ENCODE results near the gene RBCK1. TPM values are rescaled to one million over a fixed set of nuclear protein-coding genes. Genes with fewer than 3 reads are reported as not detected.

Gene RBCK1
- total and polyA plus RNA-seq, 10 of the 15 experiments (the other 5 are each of a cell fraction or from before 2014, with no cell fraction given) = 14.1 to 99.7 (median 76.0) TPM

DNA sequence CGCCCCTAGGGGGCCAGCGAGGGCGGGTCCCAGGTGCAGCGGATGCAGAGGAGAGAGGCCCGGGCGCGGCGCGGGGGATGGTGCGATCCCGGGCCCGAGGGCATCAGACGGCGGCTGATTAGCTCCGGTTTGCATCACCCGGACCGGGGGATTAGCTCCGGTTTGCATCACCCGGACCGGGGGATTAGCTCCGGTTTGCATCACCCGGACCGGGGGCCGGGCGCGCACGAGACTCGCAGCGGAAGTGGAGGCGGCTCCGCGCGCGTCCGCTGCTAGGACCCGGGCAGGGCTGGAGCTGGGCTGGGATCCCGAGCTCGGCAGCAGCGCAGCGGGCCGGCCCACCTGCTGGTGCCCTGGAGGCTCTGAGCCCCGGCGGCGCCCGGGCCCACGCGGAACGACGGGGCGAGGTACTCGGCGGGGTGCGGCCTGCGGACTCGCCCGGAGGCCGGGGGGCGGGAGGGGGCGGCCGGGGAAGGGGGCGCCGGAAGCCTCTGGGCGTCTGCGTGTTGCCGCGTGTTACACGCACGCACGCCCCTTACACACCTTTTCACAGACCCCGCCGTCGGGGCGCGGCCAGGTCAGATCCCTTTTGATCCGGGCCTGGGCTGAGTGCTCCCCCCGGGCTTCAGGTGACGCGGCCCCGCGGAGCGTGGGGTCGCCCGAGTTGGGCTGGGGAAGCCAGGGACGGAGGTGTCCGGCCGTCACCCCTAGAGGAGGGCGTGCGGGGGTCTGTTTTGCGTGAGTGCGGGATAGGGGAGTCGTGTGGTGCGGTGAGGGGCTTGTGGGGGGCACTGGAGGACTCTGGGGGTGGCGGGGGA lies 27.1 kb upstream of the RBCK1 start (continued):
- TF ChIP-seq E4F1 (IDR thresholded peaks at IDR 0.05; ENCODE audit: borderline replicate concordance, partially characterized antibody) (peak; percentile 24), KLF5 (IDR thresholded peaks at IDR 0.05; ENCODE audit: partially characterized antibody) (no peak), RB1 (IDR thresholded peaks at IDR 0.05; ENCODE audit: borderline replicate concordance) (peak; percentile 56; the same call in 1 of the 2 replicates), IKZF1 (conservative IDR thresholded peaks at IDR 0.05) (peak; percentile 92), EGR1 (IDR thresholded peaks at IDR 0.05; ENCODE audit: borderline replicate concordance in 1 of 2, low read depth in 2 of 2, low read length in 2 of 2) (peak in 1 of 2 experiments; percentile 31; a peak in 1 of 3 replicates), NR2C1 (IDR thresholded peaks at IDR 0.05) (peak; percentile 72), CREM (IDR thresholded peaks at IDR 0.05; ENCODE audit: low read depth) (peak; percentile 30; the same call in 1 of the 2 replicates), ZNF687 (IDR thresholded peaks at IDR 0.05) (no peak), FOS (IDR thresholded peaks at IDR 0.05; ENCODE audit: borderline replicate concordance, extremely low read depth, insufficient read length) (no peak), ZSCAN29 (IDR thresholded peaks at IDR 0.05) (no peak), SMARCA5 (IDR thresholded peaks at IDR 0.05) (peak; percentile 25; the same call in 1 of the 2 replicates), SPI1 (IDR thresholded peaks at IDR 0.05; ENCODE audit: borderline replicate concordance, insufficient read depth, low read depth, low read length) (0 out of 2 replicates have a peak, but pooled peaks have one; percentile 14), TAF1 (IDR thresholded peaks at IDR 0.05; ENCODE audit: borderline replicate concordance, low read depth, low read length) (peak; percentile 39; the same call in 1 of the 2 replicates), MEF2B (IDR thresholded peaks at IDR 0.05; ENCODE audit: partially characterized antibody, poor library complexity, severe bottlenecking) (peak; percentile 39), NR2F1 (conservative IDR thresholded peaks at IDR 0.05) (peak; percentile 57), BHLHE40 (IDR thresholded peaks at IDR 0.05; ENCODE audit: borderline replicate concordance in 1 of 2, low read depth in 2 of 2, low read length in 1 of 2) (peak; percentile 83 to 98), LARP7 (IDR thresholded peaks at IDR 0.05) (peak; percentile 83), POLR2A (IDR thresholded peaks at IDR 0.05; ENCODE audit: low read depth, low read length) (peak; percentile 86), BMI1 (IDR thresholded peaks at IDR 0.05; ENCODE audit: borderline replicate concordance) (no peak)
- TF ChIP-seq, protein P1, sequence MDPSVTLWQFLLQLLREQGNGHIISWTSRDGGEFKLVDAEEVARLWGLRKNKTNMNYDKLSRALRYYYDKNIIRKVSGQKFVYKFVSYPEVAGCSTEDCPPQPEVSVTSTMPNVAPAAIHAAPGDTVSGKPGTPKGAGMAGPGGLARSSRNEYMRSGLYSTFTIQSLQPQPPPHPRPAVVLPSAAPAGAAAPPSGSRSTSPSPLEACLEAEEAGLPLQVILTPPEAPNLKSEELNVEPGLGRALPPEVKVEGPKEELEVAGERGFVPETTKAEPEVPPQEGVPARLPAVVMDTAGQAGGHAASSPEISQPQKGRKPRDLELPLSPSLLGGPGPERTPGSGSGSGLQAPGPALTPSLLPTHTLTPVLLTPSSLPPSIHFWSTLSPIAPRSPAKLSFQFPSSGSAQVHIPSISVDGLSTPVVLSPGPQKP (IDR thresholded peaks at IDR 0.05; ENCODE audit: low read depth, low read length) = 0 out of 2 replicates have a peak, but pooled peaks have one; percentile 27

All from GM12878 (cell line).